ENCODE measurements around the gene SLC2A6.
"Not testable (repeated sequence)": the region's sequence is repeated elsewhere in the genome, so short reads cannot be mapped to it uniquely, and the experiment has no call there.

Gene SLC2A6

GRCh38 chr9:133459476-133460404 is 19.2 kb downstream of the SLC2A6 start, which contains the start of gene CACFD1:
Gene CACFD1, plus strand, starts transcription at chr9:133459978. Its CDS starts 89 bp downstream, at chr9:133460067.
- peak; percentile 87 for DNase-seq

- no peak for DNase-seq
These were observed 20.1 kb downstream of the SLC2A6 start for GRCh38 chr9:133458643-133459312.

- DNase-seq = no peak
These were observed 21.2 kb downstream of the SLC2A6 start for GRCh38 chr9:133457748-133458147.

- DNase-seq = no peak
These were observed 21.7 kb downstream of the SLC2A6 start for GRCh38 chr9:133457233-133457632.

GRCh38 chr9:133456409-133456808 is 22.5 kb downstream of the SLC2A6 start:
- no peak for DNase-seq

- no peak for DNase-seq
These were observed 23.0 kb downstream of the SLC2A6 start for GRCh38 chr9:133455936-133456335.

GRCh38 chr9:133454943-133455673 is 23.8 kb downstream of the SLC2A6 start:
- no peak for DNase-seq

- DNase-seq = no peak
These were observed 24.6 kb downstream of the SLC2A6 start for GRCh38 chr9:133454325-133454724.

- no peak for DNase-seq
These were observed 25.2 kb downstream of the SLC2A6 start for GRCh38 chr9:133453651-133454050.

- DNase-seq = no peak
These were observed 26.3 kb downstream of the SLC2A6 start for GRCh38 chr9:133452562-133452961.

GRCh38 chr9:133451865-133452264 is 27.0 kb downstream of the SLC2A6 start:
- DNase-seq = not testable (repeated sequence)

- DNase-seq = no peak
These were observed 29.1 kb downstream of the SLC2A6 start for GRCh38 chr9:133449760-133450159.

- DNase-seq = no peak
These were observed 30.4 kb downstream of the SLC2A6 start for GRCh38 chr9:133448487-133448972.

- DNase-seq = no peak
These were observed 33.5 kb downstream of the SLC2A6 start for GRCh38 chr9:133445293-133445969.

- DNase-seq = no peak
These were observed 34.9 kb downstream of the SLC2A6 start for GRCh38 chr9:133443982-133444381.

GRCh38 chr9:133443248-133443647 is 35.7 kb downstream of the SLC2A6 start:
- no peak for DNase-seq

- no peak for DNase-seq
These were observed 37.3 kb downstream of the SLC2A6 start for GRCh38 chr9:133441571-133441970.

GRCh38 chr9:133440874-133441273 is 38.0 kb downstream of the SLC2A6 start:
- DNase-seq = no peak

GRCh38 chr9:133439337-133439736 is 39.6 kb downstream of the SLC2A6 start:
- DNase-seq = no peak

GRCh38 chr9:133437753-133438531 is 41.0 kb downstream of the SLC2A6 start:
- no peak for DNase-seq

- no peak for DNase-seq
These were observed 42.2 kb downstream of the SLC2A6 start for GRCh38 chr9:133436681-133437080.

All from T1000 (cell line).